ENCODE results near the gene RAPGEF4. TPM values are rescaled to one million over a fixed set of nuclear protein-coding genes. Genes with fewer than 3 reads are reported as not detected.

RAPGEF4 gene
- total RNA-seq, 1 experiment from 2014 or later, result 0.98 TPM

DNA sequence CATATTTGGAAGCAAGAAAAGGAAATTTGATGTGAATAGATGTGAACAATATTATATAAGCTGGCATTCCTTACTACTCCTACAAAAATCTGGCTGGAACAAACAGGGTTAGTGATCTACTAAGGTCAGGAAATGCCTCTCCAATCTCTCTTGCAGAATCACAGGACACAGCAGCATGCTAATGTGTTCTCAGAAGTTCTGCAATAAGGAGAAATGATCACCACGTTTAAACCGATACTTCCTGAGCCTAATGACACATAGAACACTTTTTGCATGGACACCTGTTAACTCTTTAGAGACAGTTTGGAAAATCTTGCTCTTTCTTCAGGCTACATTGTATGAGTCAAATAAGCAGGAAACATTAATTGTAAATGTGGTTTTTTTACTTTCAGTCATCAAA, 250.4 kb downstream of the RAPGEF4 start:
- no peak overlapping the region for H3K4me3 ChIP-seq (ENCODE audit: low read depth, low read length)
- no peak for DNase-seq
- CTCF ChIA-PET, result no interaction called here
- H3K9me3 ChIP-seq, result no peaks in the 10 kb centered on the region
- Mint-ChIP-seq H3K4me1 (ENCODE audit: low read depth, unreplicated experiment) (no peaks in the 10 kb centered on the region), H3K4me3 (ENCODE audit: unreplicated experiment) (no peak overlapping the region), H3K27ac (ENCODE audit: unreplicated experiment) (no peak overlapping the region), H3K9me3 (ENCODE audit: unreplicated experiment) (no peaks in the 10 kb centered on the region), H3K27me3 (ENCODE audit: insufficient read depth, unreplicated experiment) (peaks cover 3% of the 10 kb centered on the region), H3K36me3 (ENCODE audit: insufficient read depth, unreplicated experiment) (no peaks in the 10 kb centered on the region)
- H3K4me1 ChIP-seq, result no peaks in the 10 kb centered on the region
- POLR2A ChIA-PET, result no interaction called here
- BruUV-seq (replicated peaks), result no TSS peak
- no peaks in the 10 kb centered on the region for H3K27me3 ChIP-seq (replicated peaks; ENCODE audit: control insufficient read depth, insufficient read depth, low read length)
- TF ChIP-seq, protein P1, sequence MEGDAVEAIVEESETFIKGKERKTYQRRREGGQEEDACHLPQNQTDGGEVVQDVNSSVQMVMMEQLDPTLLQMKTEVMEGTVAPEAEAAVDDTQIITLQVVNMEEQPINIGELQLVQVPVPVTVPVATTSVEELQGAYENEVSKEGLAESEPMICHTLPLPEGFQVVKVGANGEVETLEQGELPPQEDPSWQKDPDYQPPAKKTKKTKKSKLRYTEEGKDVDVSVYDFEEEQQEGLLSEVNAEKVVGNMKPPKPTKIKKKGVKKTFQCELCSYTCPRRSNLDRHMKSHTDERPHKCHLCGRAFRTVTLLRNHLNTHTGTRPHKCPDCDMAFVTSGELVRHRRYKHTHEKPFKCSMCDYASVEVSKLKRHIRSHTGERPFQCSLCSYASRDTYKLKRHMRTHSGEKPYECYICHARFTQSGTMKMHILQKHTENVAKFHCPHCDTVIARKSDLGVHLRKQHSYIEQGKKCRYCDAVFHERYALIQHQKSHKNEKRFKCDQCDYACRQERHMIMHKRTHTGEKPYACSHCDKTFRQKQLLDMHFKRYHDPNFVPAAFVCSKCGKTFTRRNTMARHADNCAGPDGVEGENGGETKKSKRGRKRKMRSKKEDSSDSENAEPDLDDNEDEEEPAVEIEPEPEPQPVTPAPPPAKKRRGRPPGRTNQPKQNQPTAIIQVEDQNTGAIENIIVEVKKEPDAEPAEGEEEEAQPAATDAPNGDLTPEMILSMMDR (IDR thresholded peaks at IDR 0.05; ENCODE audit: insufficient read depth in 1 of 2, low read depth in 1 of 2, low read length in 1 of 2, severe bottlenecking in 1 of 2, unreplicated experiment in 1 of 2), result no peak
- H3K36me3 ChIP-seq (ENCODE audit: control insufficient read depth, insufficient read depth, low read length), result no peaks in the 10 kb centered on the region
- intact Hi-C loops (cut with micrococcal nuclease; ENCODE audit: unreplicated experiment), result no loop called here

DNA sequence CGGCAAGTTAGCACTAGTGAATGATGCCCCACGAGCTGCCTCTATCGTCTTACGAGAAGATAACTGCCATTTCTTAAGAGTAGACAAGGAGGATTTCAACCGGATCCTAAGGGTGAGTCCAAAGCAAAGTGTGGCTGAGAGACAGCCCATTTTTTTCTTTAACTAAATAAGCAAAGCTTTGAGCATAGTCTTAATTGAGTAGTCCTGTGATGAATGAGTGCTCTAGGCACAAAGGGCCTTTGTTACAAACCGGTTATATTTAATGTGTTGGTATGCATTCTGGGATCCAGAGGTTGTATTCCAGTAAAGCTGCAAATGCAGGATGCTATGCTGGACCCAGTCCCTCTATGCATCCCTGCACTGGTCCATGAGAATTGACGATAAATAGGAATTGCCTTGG, 253.1 kb downstream of the RAPGEF4 start:
- no peaks in the 10 kb centered on the region for H3K4me1 ChIP-seq
- H3K4me1 Mint-ChIP-seq (ENCODE audit: low read depth, unreplicated experiment), result no peaks in the 10 kb centered on the region

DNA sequence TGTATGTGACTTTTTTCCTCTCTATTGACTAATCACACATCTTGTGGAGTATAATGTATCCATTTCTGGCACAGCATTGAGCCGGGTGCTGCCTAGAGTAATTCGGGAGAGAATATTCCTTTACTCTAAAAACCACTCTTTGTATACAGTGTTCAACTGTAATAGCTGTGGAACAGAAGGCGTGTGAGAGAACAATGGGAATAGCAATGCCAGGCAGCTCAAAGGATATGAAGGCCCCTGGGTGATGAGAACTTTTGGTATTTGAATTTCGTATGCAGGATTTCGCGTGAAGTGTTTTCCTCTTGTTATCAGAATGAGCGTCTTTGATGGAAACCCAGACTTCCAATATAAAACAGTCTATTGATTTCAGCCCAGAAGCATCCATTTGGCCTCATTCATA, 255.4 kb downstream of the RAPGEF4 start:
- intact Hi-C loops (cut with micrococcal nuclease; ENCODE audit: unreplicated experiment), result no loop called here
- ChIA-PET POLR2A (no interaction called here), CTCF (no interaction called here)
- no peak for DNase-seq
- no TSS peak for BruUV-seq (replicated peaks)
- Mint-ChIP-seq H3K27ac (ENCODE audit: unreplicated experiment) (no peak overlapping the region), H3K9me3 (ENCODE audit: unreplicated experiment) (no peaks in the 10 kb centered on the region), H3K36me3 (ENCODE audit: insufficient read depth, unreplicated experiment) (no peaks in the 10 kb centered on the region), H3K4me1 (ENCODE audit: low read depth, unreplicated experiment) (peaks cover 17% of the 10 kb centered on the region), H3K4me3 (ENCODE audit: unreplicated experiment) (no peak overlapping the region), H3K27me3 (ENCODE audit: insufficient read depth, unreplicated experiment) (no peaks in the 10 kb centered on the region)
- H3K4me1 ChIP-seq, result peaks cover 8% of the 10 kb centered on the region
- no peaks in the 10 kb centered on the region for H3K36me3 ChIP-seq (ENCODE audit: control insufficient read depth, insufficient read depth, low read length)
- no peaks in the 10 kb centered on the region for H3K9me3 ChIP-seq
- no peak overlapping the region for H3K4me3 ChIP-seq (ENCODE audit: low read depth, low read length)
- no peaks in the 10 kb centered on the region for H3K27me3 ChIP-seq (replicated peaks; ENCODE audit: control insufficient read depth, insufficient read depth, low read length)
- TF ChIP-seq, protein P1 (IDR thresholded peaks at IDR 0.05; ENCODE audit: insufficient read depth in 1 of 2, low read depth in 1 of 2, low read length in 1 of 2, severe bottlenecking in 1 of 2, unreplicated experiment in 1 of 2), result no peak

More for the DNA sequence above, 253.1 kb downstream of the RAPGEF4 start:
- H3K9me3 Mint-ChIP-seq (ENCODE audit: unreplicated experiment), result no peaks in the 10 kb centered on the region
- no peak for DNase-seq
- TF ChIP-seq, protein P1 (IDR thresholded peaks at IDR 0.05; ENCODE audit: insufficient read depth in 1 of 2, low read depth in 1 of 2, low read length in 1 of 2, severe bottlenecking in 1 of 2, unreplicated experiment in 1 of 2), result no peak
- H3K9me3 ChIP-seq, result no peaks in the 10 kb centered on the region
- no peaks in the 10 kb centered on the region for H3K36me3 Mint-ChIP-seq (ENCODE audit: insufficient read depth, unreplicated experiment)
- BruUV-seq (replicated peaks), result no TSS peak
- H3K36me3 ChIP-seq (ENCODE audit: control insufficient read depth, insufficient read depth, low read length), result no peaks in the 10 kb centered on the region
- H3K4me3 ChIP-seq (ENCODE audit: low read depth, low read length), result no peak overlapping the region
- intact Hi-C loops (cut with micrococcal nuclease; ENCODE audit: unreplicated experiment), result no loop called here
- ChIA-PET CTCF (no interaction called here), POLR2A (no interaction called here)
- H3K27ac Mint-ChIP-seq (ENCODE audit: unreplicated experiment), result no peak overlapping the region
- H3K27me3 Mint-ChIP-seq (ENCODE audit: insufficient read depth, unreplicated experiment), result no peaks in the 10 kb centered on the region
- H3K27me3 ChIP-seq (replicated peaks; ENCODE audit: control insufficient read depth, insufficient read depth, low read length), result no peaks in the 10 kb centered on the region
- H3K4me3 Mint-ChIP-seq (ENCODE audit: unreplicated experiment), result no peak overlapping the region
